Breast epithelium (tissue), 4 donors: ENCODE measurements around the gene IPCEF1. TPM values are rescaled to one million over a fixed set of nuclear protein-coding genes. Genes with fewer than 3 reads are reported as not detected.

Experiments
- DNase-seq, 2 donors: peaks; one replicate each; pipeline ENCODE4 v3.0.0-alpha.2; 2019; ENCODE audit warnings: low spot score in 2 of 2
- H3K27ac ChIP-seq, 2 donors: fragments of 200-600 bp; sonication (generic) in 1 of 2; one replicate each; pipeline ENCODE4 v1.5.1; 2016 to 2019; ENCODE audit warnings: mild to moderate bottlenecking in 1 of 2
- H3K27me3 ChIP-seq, 2 donors: fragments of 200-600 bp; sonication (generic) in 1 of 2; one replicate each; pipeline versions ENCODE4 v1.5.1 to v1.6.0; 2017 to 2019; ENCODE audit warnings: control low read depth in 1 of 2, mild to moderate bottlenecking in 1 of 2
- H3K36me3 ChIP-seq: fragments of 200-600 bp; one replicate; pipeline ENCODE4 v1.5.1; 2019
- H3K4me1 ChIP-seq, 2 donors: fragments of 200-600 bp; sonication (generic); one replicate each; pipeline ENCODE4 v1.5.1; 2016 to 2019; ENCODE audit warnings: control low read depth in 1 of 2
- H3K4me3 ChIP-seq, 3 donors: fragments of 200-600 bp; sonication (generic); 1 replicate in 2 of 3; 2 replicates in 1 of 3; pipeline ENCODE4 v1.5.1; 2016 to 2019; ENCODE audit warnings: mild to moderate bottlenecking in 3 of 3, moderate library complexity in 2 of 3
- H3K9me3 ChIP-seq, 2 donors: fragments of 200-600 bp; sonication (generic) in 1 of 2; one replicate each; pipeline ENCODE4 v1.5.1; 2016 to 2019; ENCODE audit warnings: control low read depth in 1 of 2
- CTCF ChIP-seq, 3 donors: fragments of 450-650 bp; IDR thresholded peaks; one replicate each; pipeline ENCODE4 v1.5.1; 2016 to 2017; ENCODE audit warnings: antibody characterized with exemption in 3 of 3, mild to moderate bottlenecking in 3 of 3, moderate library complexity in 3 of 3
- POLR2A ChIP-seq: fragments of 450-650 bp; IDR thresholded peaks from one replicate; pipeline ENCODE4 v1.6.1; 2016; ENCODE audit warnings: antibody characterized with exemption, mild to moderate bottlenecking, moderate library complexity
- POLR2AphosphoS5 ChIP-seq, 3 donors: sonication (generic); formaldehyde crosslinking; IDR thresholded peaks; one replicate each; pipeline ENCODE4 v1.6.1; 2017; ENCODE audit warnings: antibody characterized with exemption in 3 of 3
- intact Hi-C: fragments of 100-400 bp; cut with DNase I; formaldehyde crosslinking; loops from one replicate; pipeline ENCODE4 v1.15.1; 2023; ENCODE audit warnings: low total_unique reads
- total RNA-seq, 3 donors: library from RNA; depleted of rRNA; stranded (reverse); fragments of >200 nt; gene quantifications; one replicate each; pipeline ENCODE4 v1.1.0, GENCODE V29; 2016

The IPCEF1 gene
- total RNA-seq, 3 donors from 2014 or later = 3.7 to 6.7 (median 5.6) TPM

GRCh38 chr6:154239392-154239791 is 117.2 kb downstream of the IPCEF1 start:
- Histone ChIP-seq H3K27ac (no peak overlapping the region), H3K4me3 (no peak overlapping the region), H3K27me3 (no peaks in the 10 kb centered on the region), H3K4me1 (no peaks in the 10 kb centered on the region), H3K36me3 (no peaks in the 10 kb centered on the region), H3K9me3 (no peaks in the 10 kb centered on the region)
- DNase-seq = no peak
- intact Hi-C loops = no loop called here
- TF ChIP-seq POLR2AphosphoS5 (IDR thresholded peaks at IDR 0.05) (no peak), POLR2A (no peak), CTCF (IDR thresholded peaks at IDR 0.05) (no peak)

- no peaks in the 10 kb centered on the region for H3K9me3 ChIP-seq
- no peak overlapping the region for H3K4me3 ChIP-seq
- intact Hi-C loops = no loop called here
- no peak for TF ChIP-seq POLR2AphosphoS5 (IDR thresholded peaks at IDR 0.05)
- no peak for TF ChIP-seq POLR2A
- no peak for TF ChIP-seq CTCF (IDR thresholded peaks at IDR 0.05)
- no peaks in the 10 kb centered on the region for H3K27me3 ChIP-seq
- no peak for DNase-seq
- H3K36me3 ChIP-seq = no peaks in the 10 kb centered on the region
- H3K27ac ChIP-seq = no peak overlapping the region
- no peaks in the 10 kb centered on the region for H3K4me1 ChIP-seq
Observed at GRCh38 chr6:154238831-154239230, 117.8 kb downstream of the IPCEF1 start.

DNA sequence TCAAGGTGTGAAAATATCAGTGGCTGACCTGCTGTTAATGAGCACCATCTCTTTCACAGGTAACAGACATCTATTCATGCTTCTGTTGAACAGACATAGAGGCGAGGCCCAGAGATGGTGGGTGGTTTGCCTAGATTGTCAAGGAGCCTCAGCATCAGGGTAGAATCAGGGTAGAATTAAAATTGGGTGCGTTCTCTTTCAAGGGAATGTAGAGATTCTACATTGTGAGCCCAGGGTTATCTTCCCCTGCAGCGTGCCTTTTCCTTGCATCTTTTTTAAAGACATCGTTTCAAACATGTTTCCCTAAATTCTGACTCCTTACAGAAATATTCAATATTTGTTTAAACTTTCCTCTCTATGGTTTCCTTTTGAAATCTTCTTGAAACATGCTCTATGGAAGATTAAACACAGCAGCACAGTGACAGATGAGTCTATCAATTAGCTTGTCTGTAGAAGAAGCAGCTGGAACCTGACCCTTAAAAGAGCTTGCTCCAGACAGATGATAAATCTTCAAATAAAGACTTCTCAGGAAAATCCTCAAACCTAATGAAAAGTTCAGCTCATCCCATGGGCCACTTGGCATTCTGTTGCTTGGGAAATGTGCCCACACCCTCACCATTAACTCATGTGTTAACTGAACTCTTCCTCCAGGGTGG is 119.8 kb downstream of the IPCEF1 start:
- H3K27me3 ChIP-seq = no peaks in the 10 kb centered on the region
- no peak overlapping the region for H3K4me3 ChIP-seq
- no peak overlapping the region for H3K27ac ChIP-seq
- TF ChIP-seq CTCF (IDR thresholded peaks at IDR 0.05) (no peak), POLR2A (no peak), POLR2AphosphoS5 (IDR thresholded peaks at IDR 0.05) (no peak)
- intact Hi-C loops = no loop called here
- no peaks in the 10 kb centered on the region for H3K4me1 ChIP-seq
- no peaks in the 10 kb centered on the region for H3K9me3 ChIP-seq
- H3K36me3 ChIP-seq = no peaks in the 10 kb centered on the region
- DNase-seq = no peak

GRCh38 chr6:154234019-154234772 is 122.4 kb downstream of the IPCEF1 start:
- TF ChIP-seq POLR2AphosphoS5 (IDR thresholded peaks at IDR 0.05) (no peak), CTCF (IDR thresholded peaks at IDR 0.05) (no peak)
- Histone ChIP-seq H3K27ac (no peak overlapping the region), H3K4me3 (no peak overlapping the region), H3K36me3 (no peaks in the 10 kb centered on the region), H3K4me1 (no peaks in the 10 kb centered on the region), H3K9me3 (no peaks in the 10 kb centered on the region), H3K27me3 (no peaks in the 10 kb centered on the region)
- intact Hi-C loops = no loop called here
- no peak for DNase-seq

- Histone ChIP-seq H3K4me3 (no peak overlapping the region), H3K4me1 (no peaks in the 10 kb centered on the region), H3K27ac (no peak overlapping the region), H3K27me3 (no peaks in the 10 kb centered on the region), H3K36me3 (no peaks in the 10 kb centered on the region), H3K9me3 (no peaks in the 10 kb centered on the region)
- no peak for DNase-seq
- TF ChIP-seq POLR2A (no peak), CTCF (IDR thresholded peaks at IDR 0.05) (no peak), POLR2AphosphoS5 (IDR thresholded peaks at IDR 0.05) (no peak)
- intact Hi-C loops = no loop called here
Observed at GRCh38 chr6:154233383-154233782, 123.2 kb downstream of the IPCEF1 start.
